ENCODE results near the gene ITGB3. TPM values are rescaled to one million over a fixed set of nuclear protein-coding genes. Genes with fewer than 3 reads are reported as not detected.
"Not testable (repeated sequence)": the region's sequence is repeated elsewhere in the genome, so short reads cannot be mapped to it uniquely, and the experiment has no call there.

ITGB3 gene
- total and polyA plus RNA-seq, 3 donors from 2014 or later: 6.9 to 10.3 (median 7.6) TPM

DNA sequence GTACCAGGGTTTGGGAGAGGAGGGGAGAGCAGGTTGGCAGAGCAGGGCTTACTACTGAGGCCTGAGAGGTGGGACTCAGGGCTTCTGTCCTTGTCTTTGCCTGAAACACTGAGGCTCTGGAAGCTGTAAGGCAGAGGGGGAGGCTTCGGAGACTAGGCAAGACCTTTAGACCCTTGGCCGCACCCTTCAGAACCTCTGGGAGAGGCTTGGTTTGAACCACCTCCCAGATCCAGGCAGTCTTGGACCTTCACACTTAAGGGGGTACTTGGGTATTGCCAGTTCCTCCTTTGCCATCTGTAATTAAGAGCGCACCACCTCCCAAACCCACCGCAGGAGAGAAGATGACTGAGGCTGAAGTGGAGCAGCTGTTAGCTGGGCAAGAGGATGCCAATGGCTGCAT is 31.6 kb upstream of the ITGB3 start:
- intact Hi-C loops (cut with DNase I; ENCODE audit: low total_unique reads): no loop called here
- TF ChIP-seq, protein P1, sequence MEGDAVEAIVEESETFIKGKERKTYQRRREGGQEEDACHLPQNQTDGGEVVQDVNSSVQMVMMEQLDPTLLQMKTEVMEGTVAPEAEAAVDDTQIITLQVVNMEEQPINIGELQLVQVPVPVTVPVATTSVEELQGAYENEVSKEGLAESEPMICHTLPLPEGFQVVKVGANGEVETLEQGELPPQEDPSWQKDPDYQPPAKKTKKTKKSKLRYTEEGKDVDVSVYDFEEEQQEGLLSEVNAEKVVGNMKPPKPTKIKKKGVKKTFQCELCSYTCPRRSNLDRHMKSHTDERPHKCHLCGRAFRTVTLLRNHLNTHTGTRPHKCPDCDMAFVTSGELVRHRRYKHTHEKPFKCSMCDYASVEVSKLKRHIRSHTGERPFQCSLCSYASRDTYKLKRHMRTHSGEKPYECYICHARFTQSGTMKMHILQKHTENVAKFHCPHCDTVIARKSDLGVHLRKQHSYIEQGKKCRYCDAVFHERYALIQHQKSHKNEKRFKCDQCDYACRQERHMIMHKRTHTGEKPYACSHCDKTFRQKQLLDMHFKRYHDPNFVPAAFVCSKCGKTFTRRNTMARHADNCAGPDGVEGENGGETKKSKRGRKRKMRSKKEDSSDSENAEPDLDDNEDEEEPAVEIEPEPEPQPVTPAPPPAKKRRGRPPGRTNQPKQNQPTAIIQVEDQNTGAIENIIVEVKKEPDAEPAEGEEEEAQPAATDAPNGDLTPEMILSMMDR (IDR thresholded peaks at IDR 0.05): no peak
- TF ChIP-seq POLR2A (IDR thresholded peaks at IDR 0.05): no peak
- Histone ChIP-seq H3K9me3 (no peaks in the 10 kb centered on the region), H3K4me3 (no peak overlapping the region), H3K27me3 (no peaks in the 10 kb centered on the region), H3K36me3 (ENCODE audit: low read depth, missing control alignments) (no peaks in the 10 kb centered on the region), H3K27ac (no peak overlapping the region), H3K4me1 (peaks cover 28% of the 10 kb centered on the region)
- 97 to 99% methylated on average over 4 of the region's 4 CpGs for WGBS, 2 donors
- no peak for DNase-seq

GRCh38 chr17:47223007-47223406 is 30.6 kb upstream of the ITGB3 start:
- intact Hi-C loops (cut with DNase I; ENCODE audit: low total_unique reads): no loop called here
- Histone ChIP-seq H3K36me3 (ENCODE audit: low read depth, missing control alignments) (no peaks in the 10 kb centered on the region), H3K27me3 (no peaks in the 10 kb centered on the region), H3K9me3 (no peaks in the 10 kb centered on the region), H3K27ac (no peak overlapping the region), H3K4me3 (no peak overlapping the region), H3K4me1 (peaks cover 28% of the 10 kb centered on the region)
- no peak for TF ChIP-seq POLR2A (IDR thresholded peaks at IDR 0.05)
- TF ChIP-seq, protein P1 (IDR thresholded peaks at IDR 0.05): no peak
- WGBS, 2 donors: 94 to 95% methylated on average over 3 of the region's 3 CpGs
- no peak for DNase-seq

GRCh38 chr17:47223460-47223859 is 30.2 kb upstream of the ITGB3 start:
- Histone ChIP-seq H3K4me1 (peaks cover 27% of the 10 kb centered on the region), H3K9me3 (no peaks in the 10 kb centered on the region), H3K27ac (no peak overlapping the region), H3K4me3 (no peak overlapping the region), H3K36me3 (ENCODE audit: low read depth, missing control alignments) (no peaks in the 10 kb centered on the region), H3K27me3 (no peaks in the 10 kb centered on the region)
- no peak for TF ChIP-seq POLR2A (IDR thresholded peaks at IDR 0.05)
- TF ChIP-seq, protein P1 (IDR thresholded peaks at IDR 0.05): no peak
- no peak for DNase-seq
- intact Hi-C loops (cut with DNase I; ENCODE audit: low total_unique reads): no loop called here
- WGBS, 2 donors: 96% methylated on average over 5 of the region's 5 CpGs

- Histone ChIP-seq H3K4me1 (peaks cover 21% of the 10 kb centered on the region), H3K27ac (peak overlapping the region in 1 of 2 donors; percentile 83)
- H3K9me3 ChIP-seq; H3K36me3 ChIP-seq (ENCODE audit: low read depth, missing control alignments); H3K27me3 ChIP-seq; DNase-seq; H3K4me3 ChIP-seq; intact Hi-C loops (cut with DNase I; ENCODE audit: low total_unique reads): not testable (repeated sequence)
- 98 to 100% methylated on average over 2 of the region's 2 CpGs for WGBS, 2 donors
Observed at GRCh38 chr17:47224077-47224476, 29.6 kb upstream of the ITGB3 start.

GRCh38 chr17:47224966-47225365 is 28.7 kb upstream of the ITGB3 start:
- intact Hi-C loops (cut with DNase I; ENCODE audit: low total_unique reads): no loop called here
- WGBS, 2 donors: 29 to 32% methylated on average over 1 of the region's 1 CpG
- H3K9me3 ChIP-seq: no peaks in the 10 kb centered on the region
- TF ChIP-seq, protein P1 (IDR thresholded peaks at IDR 0.05): no peak
- no peak for TF ChIP-seq POLR2A (IDR thresholded peaks at IDR 0.05)
- H3K4me3 ChIP-seq: no peak overlapping the region
- no peak for DNase-seq
- no peaks in the 10 kb centered on the region for H3K27me3 ChIP-seq
- peak overlapping the region; percentile 28 to 83 for H3K27ac ChIP-seq
- no peaks in the 10 kb centered on the region for H3K36me3 ChIP-seq (ENCODE audit: low read depth, missing control alignments)
- peaks cover 22% of the 10 kb centered on the region for H3K4me1 ChIP-seq
